ENCODE data around the gene FAM186B. TPM values are rescaled to one million over a fixed set of nuclear protein-coding genes. Genes with fewer than 3 reads are reported as not detected.

FAM186B gene
- total RNA-seq, 1 experiment from 2014 or later, result 1.3 TPM

GRCh38 chr12:49542592-49543160, 62.8 kb downstream of the FAM186B start:
- Histone ChIP-seq H3K4me2 (no peak overlapping the region), H3K9me3 (ENCODE audit: insufficient read depth, low read depth) (no peaks in the 10 kb centered on the region), H3K36me3 (ENCODE audit: low read depth) (no peaks in the 10 kb centered on the region), H3K9me2 (ENCODE audit: insufficient read depth) (no peaks in the 10 kb centered on the region), H3K4me3 (no peak overlapping the region), H3K27me3 (ENCODE audit: insufficient read depth, low read depth) (peaks cover 15% of the 10 kb centered on the region), H2AFZ (no peak overlapping the region), H4K20me1 (ENCODE audit: insufficient read depth) (no peaks in the 10 kb centered on the region), H3K79me2 (ENCODE audit: low read depth) (no peaks in the 10 kb centered on the region), H3K4me1 (replicated peaks; ENCODE audit: insufficient read depth) (peaks cover 16% of the 10 kb centered on the region), H3K27ac (no peak overlapping the region), H3F3A (ENCODE audit: insufficient read depth, low read depth) (peaks cover 5% of the 10 kb centered on the region; the same call in 1 of the 2 replicates)
- TF ChIP-seq EZH2 (IDR thresholded peaks at IDR 0.05; ENCODE audit: low read depth), result no peak
- TF ChIP-seq, protein P1, sequence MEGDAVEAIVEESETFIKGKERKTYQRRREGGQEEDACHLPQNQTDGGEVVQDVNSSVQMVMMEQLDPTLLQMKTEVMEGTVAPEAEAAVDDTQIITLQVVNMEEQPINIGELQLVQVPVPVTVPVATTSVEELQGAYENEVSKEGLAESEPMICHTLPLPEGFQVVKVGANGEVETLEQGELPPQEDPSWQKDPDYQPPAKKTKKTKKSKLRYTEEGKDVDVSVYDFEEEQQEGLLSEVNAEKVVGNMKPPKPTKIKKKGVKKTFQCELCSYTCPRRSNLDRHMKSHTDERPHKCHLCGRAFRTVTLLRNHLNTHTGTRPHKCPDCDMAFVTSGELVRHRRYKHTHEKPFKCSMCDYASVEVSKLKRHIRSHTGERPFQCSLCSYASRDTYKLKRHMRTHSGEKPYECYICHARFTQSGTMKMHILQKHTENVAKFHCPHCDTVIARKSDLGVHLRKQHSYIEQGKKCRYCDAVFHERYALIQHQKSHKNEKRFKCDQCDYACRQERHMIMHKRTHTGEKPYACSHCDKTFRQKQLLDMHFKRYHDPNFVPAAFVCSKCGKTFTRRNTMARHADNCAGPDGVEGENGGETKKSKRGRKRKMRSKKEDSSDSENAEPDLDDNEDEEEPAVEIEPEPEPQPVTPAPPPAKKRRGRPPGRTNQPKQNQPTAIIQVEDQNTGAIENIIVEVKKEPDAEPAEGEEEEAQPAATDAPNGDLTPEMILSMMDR (conservative IDR thresholded peaks at IDR 0.05), result no peak
- ChIA-PET CTCF (interaction anchor here (0.6 to 0.7 kb wide), 2 partner anchors 11 to 34 kb away, joined by 3 to 4 read pairs; no protein-coding TSS in a partner anchor), POLR2A (ENCODE audit: unreplicated experiment) (no interaction called here)
- no TSS peak for BruUV-seq (replicated peaks)
- DNase-seq, result no peak
- intact Hi-C loops (cut with micrococcal nuclease; ENCODE audit: unreplicated experiment), result no loop called here

DNA sequence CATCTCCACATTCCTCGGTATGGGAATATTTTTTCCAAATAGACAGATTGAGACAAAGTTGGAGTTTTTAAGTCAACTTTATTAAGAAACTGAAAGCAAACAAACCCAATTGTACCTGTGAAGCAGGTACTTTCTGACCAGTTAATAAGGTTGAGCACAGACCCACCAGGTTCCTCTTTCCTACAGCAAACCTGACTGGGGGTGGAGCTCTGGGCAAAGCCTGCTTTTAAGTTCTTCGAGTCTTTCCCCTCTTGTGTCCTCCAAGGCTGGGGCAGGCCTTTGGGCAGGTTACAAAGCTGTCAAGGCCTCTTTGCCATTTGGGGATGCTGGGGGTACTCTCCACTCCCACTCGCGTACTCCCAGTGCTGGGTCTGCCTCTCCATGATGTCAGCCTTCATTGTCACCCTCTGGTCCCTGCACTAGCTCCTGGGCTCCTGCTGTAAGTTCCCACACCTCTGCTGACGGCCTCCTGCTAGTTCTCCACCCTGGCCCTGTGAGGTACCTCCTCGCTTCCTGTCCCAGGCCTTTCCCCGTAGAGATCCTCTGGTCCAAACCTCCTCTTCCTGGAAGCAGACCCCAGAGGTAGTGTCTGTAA, 63.4 kb downstream of the FAM186B start:
- POLR2A ChIA-PET (ENCODE audit: unreplicated experiment), result no interaction called here
- Histone ChIP-seq H3K9me2 (ENCODE audit: insufficient read depth) (no peaks in the 10 kb centered on the region), H3K4me2 (no peak overlapping the region), H3F3A (ENCODE audit: insufficient read depth, low read depth) (peaks cover 10% of the 10 kb centered on the region; the same call in 1 of the 2 replicates), H3K9me3 (ENCODE audit: insufficient read depth, low read depth) (no peaks in the 10 kb centered on the region), H4K20me1 (ENCODE audit: insufficient read depth) (no peaks in the 10 kb centered on the region), H3K27ac (no peak overlapping the region), H3K36me3 (ENCODE audit: low read depth) (no peaks in the 10 kb centered on the region), H3K4me1 (replicated peaks; ENCODE audit: insufficient read depth) (peaks cover 16% of the 10 kb centered on the region), H3K79me2 (ENCODE audit: low read depth) (no peaks in the 10 kb centered on the region), H2AFZ (no peak overlapping the region), H3K27me3 (ENCODE audit: insufficient read depth, low read depth) (peaks cover 18% of the 10 kb centered on the region), H3K4me3 (no peak overlapping the region)
- intact Hi-C loops (cut with micrococcal nuclease; ENCODE audit: unreplicated experiment), result no loop called here
- no peak for DNase-seq
- TF ChIP-seq, protein P1 (conservative IDR thresholded peaks at IDR 0.05), result no peak
- no peak for TF ChIP-seq EZH2 (IDR thresholded peaks at IDR 0.05; ENCODE audit: low read depth)
- no TSS peak for BruUV-seq (replicated peaks)
- CTCF ChIA-PET, result interaction anchor here (0.6 to 0.7 kb wide), 2 partner anchors 10 to 33 kb away, joined by 3 to 4 read pairs; no protein-coding TSS in a partner anchor

DNA sequence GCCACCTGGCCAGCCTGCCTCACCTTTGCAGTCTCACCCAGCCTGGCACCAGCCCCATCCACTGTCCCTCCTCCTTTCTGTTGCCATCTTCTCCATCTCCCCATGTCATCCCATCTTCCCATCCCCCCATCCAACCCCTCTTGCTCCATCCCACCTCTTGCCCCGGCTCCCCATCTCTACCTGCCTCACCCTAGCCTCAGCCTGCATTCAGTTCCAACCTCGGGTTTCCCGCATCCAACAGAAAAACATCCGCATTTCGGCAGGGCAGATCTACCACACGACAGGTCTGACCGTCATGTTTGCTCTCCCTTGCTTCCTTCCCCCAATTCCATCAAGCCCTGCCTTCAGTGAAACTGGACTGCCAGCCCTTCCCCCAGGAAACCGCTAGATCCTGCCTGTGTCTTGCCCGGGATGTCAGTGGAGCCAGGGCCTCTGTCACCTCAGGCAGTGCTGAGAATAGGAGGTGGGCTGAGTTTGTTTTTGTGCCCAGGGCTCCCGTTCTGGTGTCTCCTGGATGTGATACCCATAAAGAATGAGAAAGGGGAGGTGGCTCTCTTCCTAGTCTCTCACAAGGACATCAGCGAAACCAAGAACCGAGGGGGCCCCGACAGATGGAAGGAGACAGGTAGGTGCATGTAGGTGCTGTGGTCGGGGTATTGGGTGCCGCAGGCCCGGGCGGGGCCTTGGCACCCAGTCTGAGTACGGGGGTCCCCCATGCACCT, 64.1 kb downstream of the FAM186B start:
- POLR2A ChIA-PET (ENCODE audit: unreplicated experiment), result no interaction called here
- no peak overlapping the region for H3K4me3 ChIP-seq
- no peaks in the 10 kb centered on the region for H3K36me3 ChIP-seq (ENCODE audit: low read depth)
- H3K4me1 ChIP-seq (replicated peaks; ENCODE audit: insufficient read depth), result peaks cover 18% of the 10 kb centered on the region
- intact Hi-C loops (cut with micrococcal nuclease; ENCODE audit: unreplicated experiment), result no loop called here
- no peaks in the 10 kb centered on the region for H3K9me2 ChIP-seq (ENCODE audit: insufficient read depth)
- no peak overlapping the region for H2AFZ ChIP-seq
- no peaks in the 10 kb centered on the region for H3K9me3 ChIP-seq (ENCODE audit: insufficient read depth, low read depth)
- no peak overlapping the region for H3K4me2 ChIP-seq
- no peak overlapping the region for H3K27ac ChIP-seq
- no peaks in the 10 kb centered on the region for H3K79me2 ChIP-seq (ENCODE audit: low read depth)
- H4K20me1 ChIP-seq (ENCODE audit: insufficient read depth), result no peaks in the 10 kb centered on the region
- TF ChIP-seq, protein P1 (conservative IDR thresholded peaks at IDR 0.05), result no peak
- TF ChIP-seq EZH2 (IDR thresholded peaks at IDR 0.05; ENCODE audit: low read depth), result no peak
- H3K27me3 ChIP-seq (ENCODE audit: insufficient read depth, low read depth), result peaks cover 18% of the 10 kb centered on the region
- peaks cover 14% of the 10 kb centered on the region; the same call in 1 of the 2 replicates for H3F3A ChIP-seq (ENCODE audit: insufficient read depth, low read depth)
- BruUV-seq (replicated peaks), result no TSS peak
- CTCF ChIA-PET, result no interaction called here
- DNase-seq, result no peak

Measured in PC-9 (cell line).